Activated CD8-positive, alpha-beta memory T cell treated with anti-CD3 and anti-CD28 coated beads, Interleukin-2, amount 50 U/mL, for 24 hours (primary cell): Measurements from ENCODE around the gene UVRAG.
"Not testable (repeated sequence)": the region's sequence is repeated elsewhere in the genome, so short reads cannot be mapped to it uniquely, and the experiment has no call there.

Experiments used
- DNase-seq: peaks from one replicate; pipeline ENCODE4 v3.0.0-alpha.2; 2020; ENCODE audit errors: extremely low read depth

UVRAG gene

DNA sequence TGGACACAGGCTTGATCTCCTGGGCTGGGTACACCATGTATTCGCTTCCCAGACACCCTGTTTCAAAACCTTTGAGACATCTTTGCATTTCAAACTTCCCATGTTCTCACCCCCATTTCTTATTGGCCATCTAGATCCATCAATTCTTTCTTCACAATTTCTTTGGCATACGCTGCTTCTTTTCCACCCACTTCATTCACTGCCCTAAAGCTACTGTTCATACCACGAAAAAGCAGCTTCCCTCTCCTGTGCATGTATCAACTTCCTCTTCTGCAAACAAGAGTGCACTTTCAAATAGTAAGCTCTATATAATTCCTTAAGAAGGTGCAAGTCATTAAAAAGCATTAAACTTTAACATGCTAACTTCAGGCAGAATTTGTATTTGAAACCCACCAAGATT lies 21.4 kb downstream of the UVRAG start:
- DNase-seq, result no peak

DNA sequence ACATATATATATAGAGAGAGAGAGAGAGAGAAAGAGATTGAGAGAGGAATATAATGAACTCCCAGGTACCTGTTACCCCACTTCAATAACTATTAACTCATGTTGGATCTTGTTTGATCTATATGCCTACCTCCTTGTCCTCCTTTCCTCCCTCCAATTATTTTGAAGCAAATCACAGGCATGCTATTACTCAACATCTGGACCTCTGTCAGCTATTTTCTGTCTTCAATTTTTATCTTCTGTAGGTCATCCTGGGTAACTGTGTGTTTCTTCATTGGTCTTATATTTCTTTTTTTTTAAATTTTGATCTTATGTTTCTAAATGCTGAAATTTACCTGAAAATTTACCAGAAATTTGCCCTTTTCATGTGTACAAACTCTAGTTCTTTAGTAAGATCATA lies 24.8 kb downstream of the UVRAG start:
- no peak for DNase-seq

DNA sequence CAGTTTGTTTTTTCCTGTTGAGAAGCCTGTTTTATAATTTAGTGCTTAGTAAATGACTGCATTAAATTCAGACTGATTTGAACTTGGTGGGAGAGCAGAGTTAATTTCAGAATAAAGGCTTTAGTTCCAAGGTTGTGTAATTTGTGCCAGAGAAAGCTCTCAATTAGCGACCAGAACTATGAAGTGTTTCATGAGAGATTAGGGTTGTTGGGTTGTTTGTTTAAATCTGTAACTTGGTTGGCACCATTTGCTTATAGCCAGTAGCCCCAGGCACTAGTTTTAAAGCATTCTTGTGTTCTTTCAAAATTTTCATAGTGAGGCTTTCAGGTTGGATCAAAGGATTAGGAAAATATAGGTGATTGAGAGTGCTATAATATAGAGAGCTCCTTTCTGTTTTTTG lies 25.5 kb downstream of the UVRAG start:
- DNase-seq, result no peak

DNA sequence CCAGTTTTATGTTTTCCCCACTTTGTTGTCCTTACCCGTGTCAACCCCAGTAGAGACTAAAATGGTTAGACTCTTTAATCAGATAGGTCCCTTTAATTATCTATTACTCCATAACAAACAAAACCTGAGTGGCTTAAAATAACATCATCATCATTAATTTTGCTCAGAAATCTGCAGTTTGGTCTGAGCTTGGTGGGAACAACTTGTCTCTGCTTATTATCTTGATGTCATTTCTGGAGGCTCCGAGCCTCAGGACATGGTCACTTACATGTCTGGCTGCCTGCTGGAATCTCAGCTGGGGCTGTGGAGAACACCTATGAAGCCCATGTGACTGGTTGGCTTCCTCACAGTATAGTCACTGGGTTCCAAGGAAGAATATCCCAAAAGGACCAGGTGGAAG lies 26.7 kb downstream of the UVRAG start:
- no peak for DNase-seq

DNA sequence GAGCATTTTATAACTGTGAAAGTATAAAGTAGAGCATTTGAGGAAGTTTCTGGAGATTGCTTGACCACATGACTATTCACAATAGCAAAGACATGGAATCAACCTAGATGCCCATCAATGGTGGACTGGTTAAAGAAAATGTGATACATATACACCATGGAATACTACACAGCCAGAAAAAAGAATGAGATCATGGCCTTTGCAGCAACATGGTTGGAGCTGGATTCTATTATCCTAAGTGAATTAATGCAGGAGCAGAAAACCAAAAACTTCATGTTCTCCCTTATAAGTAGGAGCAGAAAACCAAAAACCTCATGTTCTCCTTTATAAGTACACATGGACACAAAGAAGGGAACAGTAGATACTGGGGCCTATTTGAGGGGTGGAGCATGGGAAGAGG lies 30.3 kb downstream of the UVRAG start:
- DNase-seq, result no peak

DNA sequence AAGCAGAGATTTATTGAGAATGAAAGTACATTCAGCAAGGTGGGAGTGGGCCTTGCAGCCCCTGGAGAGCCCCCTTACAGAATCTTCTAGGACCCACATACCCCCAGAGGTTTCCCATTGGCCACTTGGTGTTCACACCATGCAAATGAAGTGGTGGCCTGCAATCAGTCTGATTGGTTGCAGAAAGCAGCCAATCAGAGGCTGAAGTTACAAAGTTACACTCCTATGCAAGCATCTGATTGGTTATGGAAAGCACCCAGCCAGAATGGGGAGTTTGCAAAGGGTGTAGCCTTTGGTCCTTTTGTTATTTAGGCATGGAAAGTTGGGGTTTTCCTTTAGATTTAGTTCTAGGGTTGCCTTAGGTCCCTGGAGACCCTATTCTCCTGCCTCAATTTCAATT lies 34.9 kb downstream of the UVRAG start:
- no peak for DNase-seq

DNA sequence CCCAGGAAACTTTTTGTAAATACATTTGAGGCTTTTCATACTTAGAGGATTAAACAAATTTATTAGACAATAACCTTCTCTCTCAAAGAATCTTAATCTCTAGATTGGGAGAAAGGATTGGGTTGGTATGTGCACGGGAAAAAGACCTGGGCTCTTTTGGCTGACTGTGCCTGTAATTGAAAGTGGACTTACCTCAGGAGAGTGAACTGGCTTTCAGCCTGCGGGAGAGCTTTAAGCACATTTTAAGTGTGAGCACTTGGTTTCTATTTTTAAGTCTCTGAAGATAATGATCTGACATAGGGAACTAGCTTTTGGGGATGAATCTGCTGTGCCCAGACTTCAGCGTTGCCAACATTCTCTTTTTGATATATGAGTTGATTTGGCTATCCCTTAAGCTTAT lies 35.8 kb downstream of the UVRAG start:
- no peak for DNase-seq

- no peak for DNase-seq
Observed at GRCh38 chr11:75851203-75851602, 36.2 kb downstream of the UVRAG start.

DNA sequence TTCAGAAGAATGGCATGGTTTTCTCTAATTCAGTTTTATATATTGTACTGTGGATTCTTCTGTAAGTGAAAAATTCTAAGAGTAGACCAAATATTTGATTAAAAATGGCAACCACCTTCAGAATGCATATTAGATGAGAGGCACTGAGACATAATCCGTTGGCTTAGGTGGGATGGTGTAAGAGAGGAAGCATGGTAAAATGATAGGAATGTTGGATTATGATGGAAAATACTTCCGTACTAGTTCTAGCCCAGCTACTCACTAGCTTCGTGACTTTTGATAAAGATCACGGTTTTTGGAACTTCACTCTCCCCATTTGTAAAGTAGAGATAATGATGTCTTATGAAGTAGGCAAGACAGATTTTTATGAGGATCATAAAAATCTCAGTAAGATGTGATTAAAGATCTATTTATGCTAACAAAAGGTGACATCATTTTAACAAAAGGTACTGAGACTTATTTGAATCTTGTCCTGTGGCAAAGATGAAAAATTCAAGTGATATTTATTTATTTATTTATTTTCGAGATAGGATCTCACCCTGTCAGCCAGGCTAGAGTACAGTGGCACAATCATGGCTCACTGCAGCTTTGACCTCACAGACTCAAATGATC lies 37.5 kb downstream of the UVRAG start:
- DNase-seq, result no peak

DNA sequence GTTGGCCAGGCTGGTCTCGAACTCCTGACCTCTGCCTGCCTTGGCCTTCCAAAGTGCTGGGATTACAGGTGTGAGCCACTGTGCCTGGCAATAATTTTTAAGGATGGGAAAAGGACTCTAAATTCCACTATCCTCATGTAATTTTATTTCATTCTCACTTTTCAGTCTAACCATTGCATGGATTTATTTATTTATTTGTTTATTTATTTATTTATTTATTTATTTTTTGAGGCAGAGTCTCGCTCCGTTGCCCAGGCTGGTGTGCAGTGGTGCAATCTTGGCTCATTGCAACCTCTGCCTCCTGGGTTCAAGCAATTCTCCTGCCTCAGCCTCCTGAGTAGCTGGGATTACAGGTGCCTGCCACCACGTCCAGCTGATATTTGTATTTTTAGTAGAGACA lies 38.6 kb downstream of the UVRAG start:
- not testable (repeated sequence) for DNase-seq

DNA sequence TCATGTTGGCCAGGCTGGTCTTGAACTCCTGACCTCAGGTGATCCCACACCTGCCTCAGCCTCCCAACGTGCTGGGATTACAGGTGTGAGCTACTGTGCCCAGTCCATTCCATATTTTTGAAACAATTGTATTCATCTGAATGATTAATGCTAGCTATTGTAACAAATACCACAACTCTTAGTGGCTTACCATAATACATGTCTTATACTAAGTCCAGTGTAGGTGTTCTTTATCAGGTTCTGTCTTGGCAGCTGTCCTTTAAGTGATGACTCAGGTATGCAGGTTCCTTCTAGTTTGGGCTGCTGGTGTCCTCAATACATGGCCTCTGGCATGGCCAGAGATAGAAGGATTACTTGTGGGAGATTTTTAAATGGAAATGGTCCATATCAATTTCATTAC lies 39.0 kb downstream of the UVRAG start:
- no peak for DNase-seq

GRCh38 chr11:75855206-75855605 lies 40.2 kb downstream of the UVRAG start:
- no peak for DNase-seq

GRCh38 chr11:75856912-75857311 lies 41.9 kb downstream of the UVRAG start:
- DNase-seq, result no peak

DNA sequence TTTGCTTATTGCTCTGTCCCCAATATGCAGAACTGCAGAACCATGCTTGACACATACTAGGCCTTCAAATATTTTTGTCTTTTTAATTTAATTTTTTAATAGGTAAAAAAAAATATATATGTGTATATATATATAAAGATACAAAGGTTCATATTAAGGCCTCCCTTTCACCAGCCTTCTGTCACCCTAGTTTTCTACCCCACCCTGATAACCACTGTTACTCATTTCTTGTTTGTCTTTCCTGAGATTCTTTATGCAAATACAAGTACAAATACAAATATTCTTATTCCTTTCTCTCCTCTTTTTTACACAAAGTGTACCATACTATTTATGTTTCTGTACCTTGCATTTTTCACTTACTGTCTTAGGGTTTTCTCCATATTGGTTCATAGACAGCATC lies 43.0 kb downstream of the UVRAG start:
- DNase-seq, result no peak

DNA sequence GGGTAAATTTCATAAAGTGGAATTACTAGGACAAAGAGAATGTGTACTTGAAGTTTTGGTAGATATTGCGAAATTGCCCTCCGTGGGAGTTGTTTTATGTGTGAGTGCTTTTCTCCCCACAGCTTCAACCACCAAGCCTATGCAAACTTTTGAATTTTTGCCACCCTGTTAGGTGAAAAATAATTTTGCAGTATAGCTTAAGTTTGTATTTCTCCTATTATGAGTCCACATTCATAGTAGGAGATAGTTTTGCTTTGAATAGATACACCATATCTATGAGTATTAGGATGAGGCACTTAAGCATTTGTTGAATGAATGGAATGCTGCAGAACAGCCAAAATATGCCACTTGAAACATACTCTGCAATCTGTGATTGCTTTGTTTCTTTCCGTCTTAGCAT lies 43.6 kb downstream of the UVRAG start:
- no peak for DNase-seq

DNA sequence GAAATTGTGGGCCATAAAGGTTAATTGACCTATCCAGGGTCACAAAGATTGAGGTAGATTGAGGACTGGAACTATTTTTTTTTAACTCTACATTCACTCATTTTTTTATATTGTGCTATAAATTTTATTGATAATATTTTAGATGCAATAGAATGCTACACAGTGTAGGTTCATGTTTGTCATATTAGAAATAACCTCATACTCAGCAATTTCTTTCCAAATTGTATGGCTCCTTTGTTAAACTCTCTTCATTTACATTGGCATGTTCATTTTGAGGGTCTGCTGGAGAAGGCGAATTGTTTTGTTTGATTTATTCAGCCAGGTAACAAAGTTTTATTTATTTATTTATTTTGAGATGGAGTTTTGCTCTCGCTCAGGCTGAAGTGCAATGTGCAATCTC lies 44.6 kb downstream of the UVRAG start:
- no peak for DNase-seq

DNA sequence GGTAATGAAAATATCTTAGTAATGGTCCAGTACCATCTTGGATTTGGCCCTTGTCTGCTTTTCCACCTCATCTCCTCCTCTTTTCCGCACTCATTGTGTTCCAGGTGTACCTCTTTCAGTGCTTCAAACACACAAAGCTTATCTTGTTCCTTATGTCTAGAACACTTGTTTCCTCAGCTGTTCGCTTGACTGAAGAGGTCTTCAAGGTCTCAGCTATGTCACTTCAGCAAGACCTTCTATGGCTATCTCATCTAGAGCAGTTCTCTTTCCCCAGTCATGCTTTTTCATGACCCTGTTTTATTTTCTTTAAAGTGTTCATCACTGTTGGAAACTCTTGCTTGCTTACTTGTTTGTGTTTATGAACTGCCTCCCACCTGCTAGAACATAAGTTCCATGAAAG lies 47.4 kb downstream of the UVRAG start:
- no peak for DNase-seq

DNA sequence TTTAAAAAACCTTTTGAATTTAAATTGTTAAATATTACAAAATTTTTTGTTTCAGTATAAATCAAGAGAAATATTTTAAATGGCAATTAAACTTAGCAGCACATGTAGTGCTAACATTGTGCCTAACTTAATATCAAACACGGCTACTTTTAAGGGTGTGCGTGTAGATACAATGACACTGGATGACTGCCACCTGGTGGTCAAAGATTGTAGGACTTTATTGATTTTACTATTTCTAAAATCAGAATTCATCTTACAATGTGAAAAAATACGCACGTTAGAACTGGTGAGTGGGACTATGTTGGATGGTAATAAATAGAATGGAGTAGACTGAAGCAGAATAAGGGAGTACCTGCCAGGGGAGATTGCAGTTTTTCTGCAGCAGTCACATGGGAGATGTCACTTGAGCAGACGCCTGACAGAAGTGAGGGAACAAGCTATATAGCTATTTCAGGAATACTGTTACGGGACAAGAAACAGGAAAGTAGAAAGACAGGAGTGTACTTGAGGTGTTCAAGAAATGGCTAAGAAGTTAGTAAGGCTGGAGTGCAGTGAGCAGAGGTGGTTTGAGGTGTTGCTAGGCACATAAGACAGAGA lies 52.9 kb downstream of the UVRAG start:
- DNase-seq, result peak; percentile 8

DNA sequence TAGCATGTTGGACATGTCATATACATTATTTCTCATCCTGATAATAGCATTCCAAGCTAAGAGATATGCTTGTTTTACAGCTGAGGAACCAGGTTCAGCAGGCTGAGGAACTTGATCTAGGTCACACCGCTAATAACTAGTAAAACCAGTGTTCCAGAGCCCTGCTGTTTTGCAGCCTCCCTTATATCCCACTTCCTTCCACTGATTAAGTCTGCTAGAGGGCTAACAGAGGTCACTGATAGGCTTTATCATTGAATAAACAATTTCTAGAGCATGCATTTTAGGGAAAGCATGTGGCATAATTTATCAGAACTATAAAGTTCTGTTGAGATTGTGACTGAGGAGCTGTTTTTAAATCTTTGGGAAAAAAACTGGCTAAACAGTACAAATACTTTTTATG lies 54.0 kb downstream of the UVRAG start:
- no peak for DNase-seq

DNA sequence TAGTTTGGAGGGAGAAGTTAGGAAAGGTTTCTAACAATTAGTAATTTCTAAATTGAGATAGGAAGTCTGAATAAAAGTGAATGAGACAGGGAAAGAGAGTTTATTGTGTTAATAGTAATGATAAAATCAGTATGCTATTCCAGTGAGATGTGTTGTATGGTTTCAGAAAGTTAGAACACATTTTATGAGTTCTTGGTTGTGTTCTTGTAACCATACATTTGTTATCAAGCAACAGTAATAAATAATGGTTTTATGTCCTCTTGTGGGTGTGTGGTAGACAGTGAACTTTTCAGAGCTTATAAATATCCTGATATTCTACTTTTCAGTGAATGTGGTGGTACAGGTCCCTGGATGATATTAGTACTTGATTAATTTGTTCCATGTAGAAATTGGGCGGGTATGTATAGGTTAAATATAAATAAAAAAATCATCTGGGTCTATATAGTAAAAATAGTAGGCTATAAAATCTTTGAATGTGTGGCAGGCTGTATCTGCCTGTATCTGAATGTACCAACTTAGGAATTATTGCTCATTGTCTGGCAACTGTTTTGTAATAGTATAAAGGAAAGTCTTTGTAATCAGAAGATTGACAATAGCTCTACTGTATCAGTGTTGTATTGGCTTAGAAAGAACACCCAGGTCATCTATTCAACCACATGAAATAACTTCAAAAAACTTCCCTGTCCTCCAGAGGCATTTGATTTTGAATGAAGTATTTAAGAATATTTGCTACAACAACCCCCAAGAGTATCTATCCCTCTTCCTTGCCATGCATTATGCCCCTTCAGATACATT lies 54.8 kb downstream of the UVRAG start:
- no peak for DNase-seq

GRCh38 chr11:75872887-75873416 lies 57.9 kb downstream of the UVRAG start:
- no peak for DNase-seq

- no peak for DNase-seq
Observed at GRCh38 chr11:75873417-75874221, 58.6 kb downstream of the UVRAG start.
